T-helper 2 cell treated with Interferon-gamma antibody and Interleukin-4, amounts not matched to agents 5 μg/mL and 100 μg/mL, for 36 hours (primary cell): ENCODE measurements around the gene ATF7.

ENCODE experiments used
- DNase-seq: peaks from one replicate; pipeline ENCODE4 v3.0.0; 2021; ENCODE audit warnings: low spot score
- H3K27ac Mint-ChIP-seq: one replicate; pipeline ENCODE4 v1.8.0; 2021; ENCODE audit warnings: mild to moderate bottlenecking, mixed read lengths
- H3K27me3 Mint-ChIP-seq: one replicate; pipeline ENCODE4 v1.8.0; 2021; ENCODE audit warnings: low read depth, mixed read lengths
- H3K36me3 Mint-ChIP-seq: one replicate; pipeline ENCODE4 v1.8.0; 2021; ENCODE audit warnings: low read depth, mixed read lengths
- H3K4me1 Mint-ChIP-seq: one replicate; pipeline ENCODE4 v1.8.0; 2021; ENCODE audit warnings: low read depth, mixed read lengths
- H3K4me3 Mint-ChIP-seq: one replicate; pipeline ENCODE4 v1.8.0; 2022; ENCODE audit warnings: mild to moderate bottlenecking, moderate library complexity, mixed read lengths
- H3K9me3 Mint-ChIP-seq: one replicate; pipeline ENCODE4 v1.8.0; 2021; ENCODE audit warnings: mixed read lengths

Gene ATF7

DNA sequence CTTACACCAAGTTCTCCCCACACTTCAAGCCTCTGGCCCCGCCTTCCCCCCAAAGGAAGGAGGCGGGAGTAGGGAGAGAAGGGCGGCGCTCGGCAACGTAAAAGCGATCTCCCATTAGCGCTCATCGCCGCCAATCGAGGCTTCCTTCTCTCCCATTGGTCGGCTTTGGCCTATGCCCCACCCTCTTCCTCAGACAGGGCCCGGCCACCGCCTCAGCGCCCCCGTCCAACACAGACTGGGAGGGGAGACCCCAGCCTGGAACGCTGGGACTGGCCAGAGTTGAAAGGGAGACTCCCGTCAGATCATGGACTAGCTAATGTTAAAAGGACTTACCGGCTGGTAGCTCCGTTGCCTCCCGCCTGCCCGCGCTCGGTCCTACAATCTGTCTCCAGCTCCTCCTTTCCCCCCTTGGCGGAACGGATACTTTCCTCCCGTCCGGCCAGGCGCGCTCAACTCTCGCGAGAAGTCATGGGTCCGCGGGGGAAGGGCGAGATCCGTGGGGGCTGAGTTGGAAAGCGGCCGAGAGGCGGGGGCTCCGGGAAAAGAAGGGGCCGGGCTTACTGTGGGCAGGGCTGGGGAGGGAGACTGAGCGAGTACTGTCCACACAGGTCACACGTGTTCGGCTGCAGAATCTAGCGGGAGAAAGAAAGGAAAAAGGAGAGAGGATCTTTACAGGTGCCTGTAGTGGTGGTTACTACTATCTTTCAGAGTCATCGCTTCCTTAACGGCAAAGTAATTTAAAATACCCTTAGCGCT, at the start of gene ATF7:
Gene ATF7 (minus strand): TSS at position 437 of the 756 bp plus-strand sequence. CDS start 25,382 bp downstream, outside the sequence.
- peak; percentile 96 for DNase-seq
- peak within 1 kb of the TSS; percentile 89 for H3K27ac Mint-ChIP-seq
- peaks cover 28% of the 10 kb centered on the region for H3K4me1 Mint-ChIP-seq
- peaks cover 4% of the 10 kb centered on the region for H3K36me3 Mint-ChIP-seq
- H3K9me3 Mint-ChIP-seq, result no peaks in the 10 kb centered on the region
- peak within 1 kb of the TSS; percentile 99 for H3K4me3 Mint-ChIP-seq
- no peaks in the 10 kb centered on the region for H3K27me3 Mint-ChIP-seq

DNA sequence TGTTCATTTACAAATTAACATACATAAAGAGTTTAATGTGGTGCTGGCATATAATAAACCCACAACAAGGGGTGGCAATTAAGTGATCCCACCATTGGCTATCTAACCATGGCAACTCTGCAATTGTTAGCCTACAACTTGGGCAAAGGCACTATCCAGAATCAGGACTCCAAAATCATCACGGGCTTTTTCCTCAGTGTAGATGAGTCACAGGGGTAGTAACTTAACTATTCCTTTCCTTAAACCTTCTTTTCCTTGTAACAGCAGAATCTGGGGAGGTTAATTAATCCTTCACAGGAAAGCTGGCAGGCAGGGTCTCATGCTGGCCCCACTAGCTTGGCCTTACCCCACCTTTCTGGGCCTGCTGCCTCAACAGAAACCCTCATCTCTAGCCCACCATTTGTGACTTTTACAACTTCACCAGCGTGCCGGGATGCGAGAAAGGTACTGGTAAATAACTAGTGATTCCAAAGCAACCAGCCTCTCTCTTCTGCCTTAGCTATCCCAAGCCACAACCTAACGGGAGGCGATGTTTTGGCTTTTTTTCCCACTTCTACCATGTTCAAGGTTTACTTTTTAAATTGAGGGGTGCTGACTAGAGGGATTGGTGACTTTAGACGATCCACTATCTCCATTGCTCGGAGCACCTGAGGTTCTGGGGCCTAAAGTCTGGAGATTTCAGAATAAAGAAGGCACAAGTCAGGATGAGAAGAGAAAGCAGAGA, 49.0 kb upstream of the ATF7 start:
- Mint-ChIP-seq H3K27me3 (peaks cover 30% of the 10 kb centered on the region), H3K27ac (peak overlapping the region; percentile 91), H3K4me1 (peaks cover 18% of the 10 kb centered on the region), H3K9me3 (no peaks in the 10 kb centered on the region), H3K36me3 (peaks cover 28% of the 10 kb centered on the region), H3K4me3 (peak overlapping the region; percentile 85)
- no peak for DNase-seq

DNA sequence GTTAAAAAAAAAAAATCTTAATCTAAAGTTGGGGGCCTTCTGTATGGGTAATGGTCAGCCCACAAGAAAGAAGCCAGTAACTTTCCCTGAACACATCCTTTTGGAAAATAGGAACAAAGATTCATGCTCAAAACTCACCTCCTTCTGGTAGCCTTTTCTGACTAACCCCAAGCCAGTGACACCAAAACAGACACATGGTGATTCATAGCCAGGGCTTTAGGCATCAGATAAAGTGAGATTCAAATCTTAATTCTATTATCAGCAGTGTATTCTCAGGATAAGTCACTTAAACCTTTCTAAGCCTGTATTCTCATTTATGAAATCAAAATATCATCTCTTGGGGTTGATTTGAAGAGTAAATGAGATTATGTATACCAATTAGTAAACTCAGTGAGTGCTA, 44.8 kb upstream of the ATF7 start:
- H3K27ac Mint-ChIP-seq, result no peak overlapping the region

GRCh38 chr12:53670308-53670707, 44.1 kb upstream of the ATF7 start:
- no peak overlapping the region for H3K27ac Mint-ChIP-seq
- H3K27me3 Mint-ChIP-seq, result no peaks in the 10 kb centered on the region
- peaks cover 62% of the 10 kb centered on the region for H3K36me3 Mint-ChIP-seq
- DNase-seq, result no peak
- no peak overlapping the region for H3K4me3 Mint-ChIP-seq
- H3K9me3 Mint-ChIP-seq, result no peaks in the 10 kb centered on the region
- peaks cover 17% of the 10 kb centered on the region for H3K4me1 Mint-ChIP-seq

More for the DNA sequence above, 44.8 kb upstream of the ATF7 start:
- peaks cover 56% of the 10 kb centered on the region for H3K36me3 Mint-ChIP-seq
- no peak overlapping the region for H3K4me3 Mint-ChIP-seq
- H3K9me3 Mint-ChIP-seq, result no peaks in the 10 kb centered on the region
- peaks cover 17% of the 10 kb centered on the region for H3K4me1 Mint-ChIP-seq
- H3K27me3 Mint-ChIP-seq, result peaks cover under 1% of the 10 kb centered on the region
- no peak for DNase-seq

DNA sequence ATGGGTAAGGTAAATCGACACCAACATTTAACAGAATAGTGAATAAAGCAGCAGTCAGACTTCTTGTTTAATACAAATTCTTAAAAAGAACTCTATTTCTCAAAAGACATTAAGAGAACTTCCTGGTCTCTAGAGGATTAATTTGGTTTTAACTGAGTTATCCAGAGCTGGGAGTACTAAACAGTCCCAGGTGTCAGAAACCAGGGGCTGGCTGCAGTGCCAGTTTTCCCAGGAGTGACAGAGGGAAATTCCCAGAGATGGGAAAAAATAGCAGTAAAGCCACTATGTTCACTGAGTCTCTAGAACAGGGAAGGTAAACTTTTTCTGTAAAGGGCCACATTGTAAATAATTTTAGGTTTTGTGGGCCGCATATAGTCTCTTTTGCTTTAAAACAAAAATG, 40.9 kb upstream of the ATF7 start:
- peaks cover 3% of the 10 kb centered on the region for H3K4me1 Mint-ChIP-seq
- no peaks in the 10 kb centered on the region for H3K27me3 Mint-ChIP-seq
- no peak overlapping the region for H3K27ac Mint-ChIP-seq
- H3K9me3 Mint-ChIP-seq, result no peaks in the 10 kb centered on the region
- no peak for DNase-seq
- H3K36me3 Mint-ChIP-seq, result peaks cover 62% of the 10 kb centered on the region
- H3K4me3 Mint-ChIP-seq, result no peak overlapping the region

- Mint-ChIP-seq H3K27ac (no peak overlapping the region), H3K4me1 (peaks cover 1% of the 10 kb centered on the region), H3K36me3 (peaks cover 51% of the 10 kb centered on the region)
Observed at GRCh38 chr12:53664936-53665335, 38.8 kb upstream of the ATF7 start.

DNA sequence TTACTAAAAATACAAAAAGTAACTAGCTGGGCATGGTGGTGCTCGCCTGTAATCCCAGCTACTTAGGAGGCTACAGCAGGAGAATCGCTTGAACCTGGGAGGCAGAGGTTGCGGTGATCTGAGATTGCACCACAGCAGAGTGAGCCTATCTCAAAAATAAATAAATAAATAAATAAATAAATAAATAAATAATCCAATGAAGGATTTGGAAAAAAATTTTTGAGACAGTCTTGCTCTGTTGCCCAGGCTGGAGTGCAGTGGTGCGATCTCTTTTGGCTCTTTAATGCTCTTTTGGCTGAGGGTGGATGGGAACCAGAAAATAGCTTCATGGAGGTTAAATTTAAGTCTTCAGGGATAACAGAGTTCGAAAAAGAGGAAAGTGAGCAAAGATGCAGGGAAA, 38.0 kb upstream of the ATF7 start:
- peaks cover 44% of the 10 kb centered on the region for H3K36me3 Mint-ChIP-seq
- H3K9me3 Mint-ChIP-seq, result no peaks in the 10 kb centered on the region
- no peak for DNase-seq
- H3K4me3 Mint-ChIP-seq, result no peak overlapping the region
- peak overlapping the region; percentile 37 for H3K27ac Mint-ChIP-seq
- no peaks in the 10 kb centered on the region for H3K27me3 Mint-ChIP-seq
- no peaks in the 10 kb centered on the region for H3K4me1 Mint-ChIP-seq

More at GRCh38 chr12:53664936-53665335, 38.8 kb upstream of the ATF7 start:
- Mint-ChIP-seq H3K27me3 (no peaks in the 10 kb centered on the region), H3K4me3 (no peak overlapping the region), H3K9me3 (no peaks in the 10 kb centered on the region)
- DNase-seq, result no peak

GRCh38 chr12:53660041-53660440, 33.9 kb upstream of the ATF7 start:
- Mint-ChIP-seq H3K4me1 (no peaks in the 10 kb centered on the region), H3K9me3 (no peaks in the 10 kb centered on the region), H3K4me3 (no peak overlapping the region), H3K36me3 (peaks cover 16% of the 10 kb centered on the region), H3K27ac (no peak overlapping the region), H3K27me3 (no peaks in the 10 kb centered on the region)
- DNase-seq, result no peak

DNA sequence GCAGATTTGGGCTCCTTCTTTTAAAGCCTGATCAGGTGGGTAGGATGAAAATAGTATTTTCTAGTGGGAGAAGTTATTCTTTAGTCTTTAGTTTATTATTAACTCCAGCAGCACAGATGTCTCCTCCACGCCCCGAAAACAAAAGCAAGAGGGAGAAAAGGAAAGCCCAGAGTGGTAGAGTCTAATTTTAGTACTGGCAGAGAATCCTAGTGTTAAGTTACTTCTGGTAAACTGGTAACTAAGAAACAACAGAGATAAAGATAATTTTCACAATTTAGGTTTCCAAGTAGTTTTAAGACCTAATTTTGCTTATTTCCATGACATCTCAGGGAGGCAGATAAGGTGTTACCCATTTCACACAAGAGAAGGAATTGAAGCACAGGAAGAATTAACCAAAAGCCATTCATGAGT, 33.4 kb upstream of the ATF7 start:
- no peaks in the 10 kb centered on the region for H3K27me3 Mint-ChIP-seq

DNA sequence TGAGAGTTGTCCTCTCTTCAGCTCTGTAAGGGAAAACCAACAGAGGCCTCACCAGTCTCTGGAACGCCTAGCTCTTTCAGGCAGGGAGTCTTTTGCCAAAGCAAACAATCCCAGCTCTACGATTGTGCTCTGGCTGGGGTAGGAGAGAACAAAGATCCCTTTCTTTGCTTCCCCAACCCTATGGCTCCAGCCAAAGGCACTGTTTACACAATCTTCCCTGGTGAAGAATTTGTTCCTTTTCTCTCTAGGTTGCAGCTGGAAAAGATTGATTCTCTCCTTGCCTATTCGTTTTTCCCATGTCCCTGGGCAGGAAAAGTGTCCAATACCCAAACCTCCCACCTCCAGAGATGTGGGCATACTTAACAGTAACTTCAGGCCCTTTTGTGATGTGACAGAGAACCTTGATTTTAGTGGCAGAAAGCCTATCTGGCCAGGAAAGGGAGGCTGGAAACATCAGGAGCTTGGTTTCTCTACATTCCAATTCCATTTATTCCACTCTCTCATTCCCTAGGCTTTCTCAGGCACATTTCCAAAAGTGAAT, 32.9 kb upstream of the ATF7 start:
- no peaks in the 10 kb centered on the region for H3K4me1 Mint-ChIP-seq
- peaks cover 10% of the 10 kb centered on the region for H3K36me3 Mint-ChIP-seq
- no peak for DNase-seq
- H3K27me3 Mint-ChIP-seq, result no peaks in the 10 kb centered on the region
- no peak overlapping the region for H3K4me3 Mint-ChIP-seq
- no peaks in the 10 kb centered on the region for H3K9me3 Mint-ChIP-seq
- no peak overlapping the region for H3K27ac Mint-ChIP-seq

More for the DNA sequence above, 33.4 kb upstream of the ATF7 start:
- peaks cover 13% of the 10 kb centered on the region for H3K36me3 Mint-ChIP-seq
- no peaks in the 10 kb centered on the region for H3K9me3 Mint-ChIP-seq
- no peak overlapping the region for H3K4me3 Mint-ChIP-seq
- DNase-seq, result no peak
- no peak overlapping the region for H3K27ac Mint-ChIP-seq
- H3K4me1 Mint-ChIP-seq, result no peaks in the 10 kb centered on the region

- Mint-ChIP-seq H3K27me3 (no peaks in the 10 kb centered on the region), H3K27ac (no peak overlapping the region), H3K36me3 (peaks cover under 1% of the 10 kb centered on the region), H3K9me3 (no peaks in the 10 kb centered on the region), H3K4me1 (no peaks in the 10 kb centered on the region), H3K4me3 (no peak overlapping the region)
- no peak for DNase-seq
Observed at GRCh38 chr12:53657041-53657440, 30.9 kb upstream of the ATF7 start.

DNA sequence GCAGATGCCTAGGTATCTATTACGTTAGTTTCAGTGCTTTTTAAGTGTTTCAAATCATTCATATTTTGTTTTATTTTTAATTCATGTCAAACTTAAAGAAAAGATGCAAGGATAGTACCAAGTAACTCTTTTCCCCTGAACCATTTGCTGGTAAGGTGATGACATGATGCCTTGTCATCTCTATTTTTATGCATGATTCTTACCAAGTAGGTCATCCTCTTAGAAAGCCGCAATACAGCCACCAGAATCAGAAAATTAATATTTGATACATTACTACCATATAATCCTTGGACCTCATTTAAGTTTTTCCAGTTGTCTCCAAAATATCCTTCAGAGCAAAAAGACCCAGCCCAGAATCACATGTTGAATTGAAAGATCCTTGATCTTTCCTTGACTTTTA, 27.4 kb upstream of the ATF7 start:
- Mint-ChIP-seq H3K36me3 (no peaks in the 10 kb centered on the region), H3K27me3 (no peaks in the 10 kb centered on the region), H3K27ac (no peak overlapping the region), H3K4me1 (no peaks in the 10 kb centered on the region), H3K4me3 (no peak overlapping the region), H3K9me3 (no peaks in the 10 kb centered on the region)
- DNase-seq, result no peak

GRCh38 chr12:53652366-53652765, 26.2 kb upstream of the ATF7 start:
- no peak overlapping the region for H3K27ac Mint-ChIP-seq
- H3K4me3 Mint-ChIP-seq, result no peak overlapping the region
- H3K4me1 Mint-ChIP-seq, result no peaks in the 10 kb centered on the region
- no peaks in the 10 kb centered on the region for H3K36me3 Mint-ChIP-seq
- H3K9me3 Mint-ChIP-seq, result no peaks in the 10 kb centered on the region
- no peak for DNase-seq
- no peaks in the 10 kb centered on the region for H3K27me3 Mint-ChIP-seq

DNA sequence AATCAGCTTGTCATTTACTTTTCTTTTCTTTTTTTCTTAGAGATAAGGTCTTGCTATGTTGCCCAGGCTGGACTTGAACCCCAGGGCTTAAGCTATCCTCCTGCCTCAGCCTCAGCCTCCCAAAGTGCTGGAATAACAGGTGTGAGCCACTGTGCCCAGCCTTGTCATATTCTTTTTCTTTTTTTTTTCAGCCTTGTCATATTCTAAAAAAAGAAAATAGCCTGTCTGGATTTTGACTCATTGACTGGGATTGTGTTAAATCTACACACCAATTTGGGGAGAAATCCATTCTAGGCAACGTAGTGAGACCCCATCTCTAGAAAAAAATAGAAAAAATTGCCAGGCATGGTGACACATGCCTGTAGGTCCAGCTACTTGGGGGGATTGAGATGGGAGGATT, 25.6 kb upstream of the ATF7 start:
- Mint-ChIP-seq H3K27me3 (no peaks in the 10 kb centered on the region), H3K36me3 (no peaks in the 10 kb centered on the region), H3K4me3 (no peak overlapping the region), H3K9me3 (no peaks in the 10 kb centered on the region), H3K27ac (no peak overlapping the region), H3K4me1 (no peaks in the 10 kb centered on the region)
- DNase-seq, result no peak
